ENCODE data around the gene CAMKK2. TPM values are rescaled to one million over a fixed set of nuclear protein-coding genes. Genes with fewer than 3 reads are reported as not detected.
"Not testable (repeated sequence)": the region's sequence is repeated elsewhere in the genome, so short reads cannot be mapped to it uniquely, and the experiment has no call there.

The CAMKK2 gene
- total RNA-seq, 1 experiment from 2014 or later = 7.9 TPM

GRCh38 chr12:121298411-121298810 is 1.9 kb upstream of the CAMKK2 start:
- DNase-seq (ENCODE audit: low read depth) = not testable (repeated sequence)

DNA sequence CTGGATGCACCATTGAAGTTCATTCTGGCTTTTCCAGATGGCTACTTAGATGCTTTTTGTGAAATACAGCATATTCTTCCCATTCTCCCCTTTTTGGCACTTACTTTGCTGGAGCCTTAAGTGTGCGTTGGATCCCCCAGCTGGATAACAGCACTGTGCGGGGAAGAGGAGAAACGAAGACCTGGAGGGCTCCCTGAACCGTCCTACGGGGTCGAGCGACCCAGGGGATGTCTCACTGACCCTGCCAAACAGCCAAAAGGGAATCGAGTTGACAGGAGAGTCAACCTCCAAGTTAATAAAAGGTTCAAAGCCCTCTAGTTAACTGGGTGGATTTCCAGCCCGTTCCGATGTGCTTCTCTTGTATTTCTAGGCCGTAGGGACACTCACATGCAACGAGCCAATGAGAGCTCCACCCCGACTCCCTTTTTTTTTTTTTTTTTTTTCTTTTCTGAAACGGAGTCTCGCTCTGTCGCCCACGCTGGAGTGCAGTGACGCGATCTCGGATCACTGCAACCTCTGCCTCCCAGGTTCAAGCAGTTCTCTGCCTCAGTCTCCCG is 1.0 kb upstream of the CAMKK2 start:
- peak; percentile 50 for DNase-seq (ENCODE audit: low read depth)

- DNase-seq (ENCODE audit: low read depth) = peak; percentile 23
Measured at GRCh38 chr12:121295746-121296617, 527 bp downstream of the CAMKK2 start.

DNA sequence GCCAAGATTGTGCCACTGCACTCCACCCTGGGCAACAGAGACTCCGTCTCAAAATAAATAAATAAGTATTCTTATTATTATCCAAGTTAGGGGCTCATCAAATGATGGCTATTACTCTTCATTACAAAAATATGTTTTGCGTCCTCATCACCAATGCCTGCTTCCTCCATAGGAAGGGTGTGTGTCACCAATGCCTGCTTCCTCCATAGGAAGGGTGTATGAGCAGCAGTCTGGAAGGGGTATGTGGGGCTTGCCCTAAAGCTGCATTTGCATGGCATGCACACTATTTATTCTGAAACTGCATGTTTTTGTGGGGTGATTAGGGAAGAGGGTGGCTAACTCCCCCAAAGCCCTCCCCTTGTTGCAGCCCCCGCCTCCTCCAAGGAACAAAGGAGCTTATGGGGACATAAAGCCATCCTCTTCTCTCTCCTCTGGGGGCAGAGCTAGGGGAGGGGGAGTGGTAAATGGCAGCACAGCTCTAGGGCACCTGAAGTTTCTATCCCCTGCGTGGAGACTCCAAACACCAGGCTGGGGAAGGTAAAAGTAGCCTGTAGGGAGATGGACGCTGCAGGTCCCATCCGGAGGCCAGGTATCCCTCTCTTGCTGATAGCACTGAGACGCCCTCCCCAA is 1.3 kb downstream of the CAMKK2 start:
- no peak for DNase-seq (ENCODE audit: low read depth)

DNA sequence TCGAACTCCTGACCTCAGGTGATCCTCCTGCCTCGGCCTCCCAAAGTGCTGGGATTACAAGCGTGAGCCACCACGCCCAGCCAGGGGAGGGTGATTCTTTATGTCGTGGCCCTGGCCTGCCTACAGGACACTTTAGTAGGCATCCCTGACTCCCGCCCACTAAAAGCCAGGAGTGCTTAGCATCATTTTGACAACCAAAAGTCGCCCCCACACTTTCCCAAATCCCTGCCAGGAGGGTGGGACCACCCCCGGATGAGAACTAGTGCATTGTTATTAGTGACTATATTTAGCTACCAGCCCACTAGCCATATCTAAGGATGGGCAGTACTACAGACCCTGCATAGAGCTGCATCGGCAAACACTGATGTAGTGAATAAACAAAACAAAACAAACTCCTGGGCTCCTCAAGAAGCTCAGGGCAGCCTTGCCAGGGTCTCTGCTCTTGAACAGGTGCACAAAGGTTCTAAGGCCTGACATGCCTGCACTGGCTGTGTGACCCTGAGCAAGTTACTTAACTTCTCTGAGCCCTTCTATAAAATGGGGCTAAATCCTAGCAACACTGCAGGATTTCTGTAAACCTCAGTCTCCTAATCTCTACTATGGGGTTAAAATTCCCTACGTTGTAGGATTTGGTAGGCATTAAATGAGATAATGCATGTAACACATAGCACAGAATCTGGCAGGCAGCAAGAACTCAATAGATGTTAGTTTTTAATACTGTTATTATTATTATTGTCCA is 2.2 kb downstream of the CAMKK2 start:
- no peak for DNase-seq (ENCODE audit: low read depth)

DNA sequence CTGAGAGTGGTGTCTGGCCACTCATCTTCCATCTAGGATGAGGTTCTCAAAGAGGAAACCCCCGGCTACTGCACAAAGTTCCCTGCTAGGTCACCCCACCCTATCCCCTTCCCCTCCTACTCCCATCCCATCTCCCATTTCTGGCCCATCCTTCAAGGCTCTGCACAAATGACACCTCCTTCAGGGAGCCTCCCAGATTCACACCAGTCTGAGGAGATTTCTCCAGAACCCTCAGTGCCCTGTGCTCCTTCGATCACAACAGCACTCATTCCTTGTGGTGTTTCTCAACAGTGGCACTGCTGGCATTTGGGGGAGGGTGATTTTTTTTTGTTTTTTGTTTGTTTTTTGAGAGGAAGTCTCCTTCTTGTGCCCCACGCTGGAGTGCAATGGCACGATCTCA is 2.9 kb downstream of the CAMKK2 start:
- DNase-seq (ENCODE audit: low read depth) = no peak

- no peak for DNase-seq (ENCODE audit: low read depth)
Measured at GRCh38 chr12:121290410-121290809, 6.1 kb downstream of the CAMKK2 start.

DNA sequence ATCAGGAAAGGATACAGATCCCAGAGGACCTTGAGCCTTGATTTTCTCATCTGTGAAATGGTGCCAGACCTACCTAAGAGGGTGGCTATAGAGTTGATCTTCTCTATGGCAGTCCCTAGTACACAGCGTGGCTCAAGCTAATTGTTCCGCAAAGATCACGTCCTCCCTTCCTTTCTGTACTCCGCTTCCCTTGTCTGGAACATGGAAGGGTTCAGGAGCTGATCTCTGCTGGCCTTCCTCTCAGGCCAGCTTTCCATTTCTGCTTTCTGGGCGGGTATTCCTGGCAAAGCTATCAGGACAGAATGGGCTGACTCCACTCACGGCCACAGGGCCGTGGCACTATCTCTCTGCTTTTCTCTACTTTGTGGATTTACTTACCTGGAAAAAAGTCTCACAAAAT is 6.5 kb downstream of the CAMKK2 start:
- DNase-seq (ENCODE audit: low read depth) = no peak

DNA sequence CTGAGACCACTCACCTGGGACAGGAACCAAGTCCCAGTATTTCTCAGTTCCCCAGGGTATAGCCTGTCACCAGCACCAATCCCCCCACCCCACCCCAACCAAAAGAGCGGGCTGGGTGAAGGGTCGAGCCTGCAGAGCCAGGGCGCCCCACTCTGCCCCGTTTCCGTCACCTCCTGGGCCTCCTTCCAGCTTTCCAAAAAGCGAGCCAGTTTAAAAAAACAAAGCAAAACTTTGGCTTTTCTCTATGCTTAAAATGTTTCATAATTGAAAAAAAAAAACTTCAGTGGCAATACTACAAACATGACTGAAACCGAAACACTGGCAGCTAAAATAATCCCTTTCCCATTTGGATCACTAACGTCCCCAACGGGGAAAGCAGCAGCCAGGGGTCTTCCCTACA is 7.5 kb downstream of the CAMKK2 start:
- no peak for DNase-seq (ENCODE audit: low read depth)

- no peak for DNase-seq (ENCODE audit: low read depth)
Measured at GRCh38 chr12:121288158-121288845, 8.2 kb downstream of the CAMKK2 start.

GRCh38 chr12:121287267-121287954 is 9.1 kb downstream of the CAMKK2 start:
- no peak for DNase-seq (ENCODE audit: low read depth)

DNA sequence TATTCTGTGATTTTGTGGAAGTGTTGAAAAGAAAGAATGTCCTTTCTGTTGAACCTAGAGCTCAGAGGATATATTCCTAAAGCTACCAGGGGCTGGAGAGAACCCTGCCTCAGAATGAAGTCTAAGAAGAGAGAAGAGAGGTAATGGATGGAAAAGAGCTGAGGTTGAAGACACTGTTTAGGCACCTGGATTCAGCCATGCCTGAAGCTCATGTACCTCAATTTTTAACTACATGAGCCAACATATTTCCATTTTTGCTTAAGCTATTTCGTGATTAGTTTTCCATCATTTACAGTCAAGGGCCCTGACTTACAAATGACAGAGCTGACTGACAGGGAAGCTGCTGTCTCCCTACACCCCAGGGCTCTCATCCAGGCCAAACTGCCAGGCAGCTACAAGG is 10.7 kb downstream of the CAMKK2 start:
- DNase-seq (ENCODE audit: low read depth) = no peak

- DNase-seq (ENCODE audit: low read depth) = no peak
Measured at GRCh38 chr12:121284551-121285390, 11.7 kb downstream of the CAMKK2 start.

- no peak for DNase-seq (ENCODE audit: low read depth)
Measured at GRCh38 chr12:121283841-121284240, 12.7 kb downstream of the CAMKK2 start.

GRCh38 chr12:121283388-121283787 is 13.1 kb downstream of the CAMKK2 start:
- DNase-seq (ENCODE audit: low read depth) = no peak

GRCh38 chr12:121282910-121283309 is 13.6 kb downstream of the CAMKK2 start:
- not testable (repeated sequence) for DNase-seq (ENCODE audit: low read depth)

- DNase-seq (ENCODE audit: low read depth) = no peak
Measured at GRCh38 chr12:121282072-121282742, 14.3 kb downstream of the CAMKK2 start.

- not testable (repeated sequence) for DNase-seq (ENCODE audit: low read depth)
Measured at GRCh38 chr12:121281116-121281515, 15.4 kb downstream of the CAMKK2 start.

DNA sequence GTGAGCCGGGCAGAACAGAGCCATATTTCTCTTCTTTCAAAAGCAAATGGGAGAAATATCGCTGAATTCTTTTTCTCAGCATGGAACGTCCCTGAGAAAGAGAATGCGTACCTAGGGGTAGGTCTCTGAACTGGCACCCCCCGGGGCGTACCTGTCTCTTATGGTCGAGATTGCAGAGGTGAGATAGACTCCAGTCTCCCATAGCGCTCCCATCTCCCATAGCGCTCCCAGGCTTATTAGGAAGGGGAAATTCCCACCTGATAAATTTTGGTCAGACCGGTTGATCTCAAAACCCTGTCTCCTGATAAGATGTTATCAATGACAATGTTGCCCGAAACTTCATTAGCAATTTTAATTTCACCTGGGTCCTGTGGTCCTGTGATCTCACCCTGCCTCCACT is 16.0 kb downstream of the CAMKK2 start:
- not testable (repeated sequence) for DNase-seq (ENCODE audit: low read depth)
